ENCODE results near the gene LYPD6B. TPM values are rescaled to one million over a fixed set of nuclear protein-coding genes. Genes with fewer than 3 reads are reported as not detected.

LYPD6B gene
- total RNA-seq, 1 donor from 2014 or later = 12.5 TPM

DNA sequence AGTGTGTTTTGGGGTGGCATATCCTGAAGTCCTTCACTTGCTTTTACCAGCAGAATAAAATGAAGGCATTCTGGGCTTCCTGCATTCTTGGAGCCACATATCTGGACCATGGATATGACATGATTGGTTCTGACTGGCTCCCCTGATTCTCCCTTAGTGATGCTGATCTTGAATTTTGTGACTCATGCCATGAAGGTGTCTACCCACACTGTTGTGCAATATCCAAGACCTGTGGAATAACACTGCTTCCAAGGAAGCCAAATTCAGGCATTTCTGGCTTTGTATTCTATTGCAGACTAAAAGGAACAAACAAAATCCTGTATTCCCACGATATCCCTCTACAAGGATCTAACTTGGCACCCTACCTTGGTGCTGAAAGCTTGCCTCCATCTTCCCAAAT lies 125.8 kb downstream of the LYPD6B start:
- no peak for DNase-seq

DNA sequence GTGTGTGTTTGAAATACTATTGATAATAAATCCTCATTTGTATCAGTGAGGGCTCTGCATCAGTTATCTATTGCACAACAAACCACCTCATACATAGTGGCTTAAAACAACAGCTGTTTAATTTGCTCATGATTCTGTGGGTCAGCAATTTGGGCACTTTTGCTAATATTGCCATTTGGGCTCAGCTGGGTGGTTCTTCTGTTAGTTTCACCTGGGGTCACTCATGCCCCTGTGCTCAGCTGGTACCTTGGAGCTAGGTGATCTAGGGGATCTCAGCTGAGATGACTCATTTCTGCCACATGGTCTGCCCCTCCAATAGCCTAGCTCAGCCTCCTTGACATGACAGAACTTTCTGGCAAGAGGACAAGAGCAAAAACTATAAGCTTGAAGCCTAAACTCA lies 126.3 kb downstream of the LYPD6B start:
- DNase-seq = no peak

DNA sequence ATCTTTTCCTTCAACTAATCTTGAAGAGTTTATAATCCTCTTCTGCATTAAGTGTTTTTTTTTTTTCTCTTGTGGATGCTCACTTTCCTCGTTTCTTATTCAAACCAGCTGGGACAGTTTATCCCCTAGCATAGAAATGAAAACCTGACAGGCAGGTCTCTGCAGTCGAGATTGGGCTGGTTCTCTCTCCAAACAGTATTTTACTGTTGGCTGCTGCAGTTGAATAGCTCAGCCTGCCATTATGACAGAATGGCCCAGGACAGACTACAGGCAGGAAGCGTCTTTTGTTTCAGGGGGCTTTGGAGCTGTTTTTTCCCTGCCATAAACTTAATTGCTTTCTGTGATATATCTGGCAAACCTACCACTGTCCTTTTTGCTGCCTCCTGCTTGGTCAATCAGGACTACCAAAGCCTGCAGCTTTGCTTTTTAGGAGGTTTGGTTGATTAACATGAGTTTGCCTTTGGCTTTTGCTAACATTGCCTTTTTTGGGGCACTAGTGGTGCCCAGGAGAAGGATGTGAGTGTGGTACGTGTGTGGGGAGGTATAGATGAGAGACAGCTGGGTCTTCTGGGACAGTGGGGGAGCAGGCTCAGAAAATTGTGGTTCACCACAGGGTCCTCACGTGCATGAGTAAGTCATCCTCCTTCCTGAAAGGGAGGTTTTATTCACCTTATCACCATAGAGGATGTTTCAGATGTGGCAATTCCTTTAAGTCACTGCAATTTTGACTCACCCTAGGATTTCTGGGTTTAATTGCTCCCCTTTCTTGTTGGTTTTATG lies 128.7 kb downstream of the LYPD6B start:
- DNase-seq = no peak

DNA sequence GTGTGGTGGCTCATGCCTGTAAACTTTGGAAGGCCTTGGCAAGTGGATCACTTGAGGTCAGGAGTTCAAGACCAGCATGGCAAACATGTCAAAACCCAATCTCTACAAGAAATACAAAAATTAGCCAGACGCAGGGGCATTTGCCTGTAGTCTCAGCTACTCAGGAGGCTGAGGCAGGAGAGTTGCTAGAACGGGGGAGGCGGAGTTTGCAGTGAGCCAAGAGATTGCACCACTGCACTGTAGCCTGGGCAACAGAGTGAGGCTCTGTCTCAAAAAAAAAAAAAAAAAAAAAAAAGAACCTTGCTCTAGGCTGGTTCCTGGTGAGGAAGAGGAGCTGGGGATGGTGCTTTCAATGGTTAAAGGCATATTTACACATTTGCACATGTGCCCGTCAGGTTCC lies 129.4 kb downstream of the LYPD6B start:
- no peak for DNase-seq

DNA sequence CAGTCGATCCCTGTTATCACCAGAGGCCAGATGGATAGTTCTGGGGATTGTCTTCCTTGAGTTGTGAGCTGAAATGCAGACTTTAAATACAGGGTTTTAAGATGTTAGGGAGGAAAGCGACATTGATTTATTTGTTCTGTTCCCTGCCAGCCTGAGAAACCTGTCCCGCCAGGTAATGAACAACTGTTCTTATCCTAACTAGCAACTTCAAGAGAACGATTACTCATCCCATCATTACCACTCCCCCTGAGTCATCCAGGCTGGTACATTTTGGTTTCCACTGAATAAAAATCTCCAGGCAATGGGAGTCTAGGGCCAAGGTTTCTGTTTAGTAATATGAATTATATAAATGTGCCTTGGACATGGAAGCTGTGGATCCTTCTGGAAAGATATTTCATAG lies 131.2 kb downstream of the LYPD6B start:
- no peak for DNase-seq

DNA sequence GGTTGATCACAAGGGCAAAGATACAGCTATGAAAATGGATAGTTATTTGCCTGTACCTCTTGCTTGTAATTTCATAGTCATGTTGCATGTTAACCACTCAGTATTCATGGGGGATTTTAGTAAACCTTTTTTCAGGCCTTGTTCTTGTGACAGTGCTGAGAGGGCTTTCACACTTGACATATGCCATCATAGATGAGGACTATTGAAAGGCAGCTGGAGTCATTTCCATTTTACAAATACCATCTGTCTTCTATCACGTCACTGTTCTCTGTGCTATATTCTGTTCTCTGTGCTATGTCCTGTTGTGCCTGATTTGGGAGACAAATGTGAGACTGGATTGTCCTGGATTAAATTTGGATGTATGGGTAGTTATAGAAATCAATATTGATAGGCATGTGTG lies 131.7 kb downstream of the LYPD6B start:
- no peak for DNase-seq

DNA sequence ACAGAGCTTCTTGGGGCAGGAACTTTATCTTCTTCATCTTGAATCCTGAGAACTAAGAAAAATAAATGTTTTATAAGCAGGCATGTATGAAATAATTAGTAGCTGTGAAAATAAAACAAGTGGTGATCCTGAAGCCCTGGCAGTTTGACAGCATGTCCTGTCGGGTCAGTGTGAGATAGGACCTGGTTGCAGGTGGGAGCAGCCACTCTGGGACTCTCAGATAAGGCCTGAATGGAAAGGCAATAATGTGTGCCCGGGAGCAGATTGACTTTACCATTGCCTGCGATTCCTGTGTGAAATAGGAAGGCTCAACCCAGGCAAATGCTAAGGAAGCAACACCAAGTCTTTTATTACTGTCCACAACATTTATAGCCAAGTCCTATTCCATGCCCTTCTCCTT lies 132.4 kb downstream of the LYPD6B start:
- DNase-seq = no peak

DNA sequence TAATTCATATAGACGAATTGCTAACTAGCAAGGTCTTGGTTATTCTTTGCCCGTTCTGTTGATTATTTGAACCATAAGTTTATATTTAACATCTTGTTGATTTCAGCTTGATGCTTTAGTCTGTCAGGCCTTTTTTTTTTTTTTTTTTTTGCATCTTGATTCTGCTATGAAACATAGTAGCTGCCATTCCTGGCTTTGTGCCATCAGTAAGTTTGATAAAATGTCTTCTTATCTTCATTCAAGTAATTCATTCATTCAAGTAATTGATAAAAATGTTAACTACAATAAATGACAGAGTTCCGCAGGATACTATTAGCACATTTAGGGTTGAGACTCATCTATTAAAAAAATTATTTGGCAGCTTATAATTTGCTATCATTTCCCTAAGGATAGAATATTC lies 134.7 kb downstream of the LYPD6B start:
- DNase-seq = no peak

DNA sequence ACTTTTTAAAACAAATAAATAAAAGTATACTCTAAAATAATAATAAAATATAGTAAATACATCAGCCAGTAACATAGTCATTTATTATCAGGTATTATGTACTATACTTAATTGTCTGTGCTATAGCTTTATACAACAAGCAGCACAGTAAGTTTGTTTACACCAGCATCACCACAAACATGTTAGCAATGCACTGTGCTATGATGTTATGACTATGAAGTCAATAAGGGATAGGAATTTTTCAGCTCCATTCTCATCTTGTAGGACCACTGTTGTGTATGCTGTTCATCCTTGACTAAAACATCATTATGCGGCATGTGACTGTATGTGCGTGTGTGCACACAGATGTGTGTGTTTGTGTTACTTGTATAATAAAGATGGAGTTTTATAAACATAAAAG lies 137.5 kb downstream of the LYPD6B start:
- no peak for DNase-seq

DNA sequence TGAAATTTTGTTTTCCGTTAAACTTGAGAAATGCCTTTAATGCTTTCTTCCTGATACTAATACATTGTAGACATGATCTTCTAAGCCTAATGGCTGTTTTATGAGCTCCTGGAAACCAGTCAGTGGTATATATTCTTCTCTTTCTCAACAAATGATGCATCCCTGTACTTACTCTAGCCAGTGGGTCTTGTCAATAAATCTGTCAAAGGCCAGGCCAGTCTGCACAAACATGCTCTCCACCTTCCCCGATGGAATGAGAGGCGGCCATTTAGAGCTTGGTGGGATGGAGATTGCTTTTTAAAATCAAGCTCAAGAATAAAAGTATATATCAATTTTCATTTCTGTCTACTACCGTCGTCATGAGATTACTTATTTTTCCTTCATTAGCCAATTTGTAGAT lies 140.1 kb downstream of the LYPD6B start:
- DNase-seq = no peak

DNA sequence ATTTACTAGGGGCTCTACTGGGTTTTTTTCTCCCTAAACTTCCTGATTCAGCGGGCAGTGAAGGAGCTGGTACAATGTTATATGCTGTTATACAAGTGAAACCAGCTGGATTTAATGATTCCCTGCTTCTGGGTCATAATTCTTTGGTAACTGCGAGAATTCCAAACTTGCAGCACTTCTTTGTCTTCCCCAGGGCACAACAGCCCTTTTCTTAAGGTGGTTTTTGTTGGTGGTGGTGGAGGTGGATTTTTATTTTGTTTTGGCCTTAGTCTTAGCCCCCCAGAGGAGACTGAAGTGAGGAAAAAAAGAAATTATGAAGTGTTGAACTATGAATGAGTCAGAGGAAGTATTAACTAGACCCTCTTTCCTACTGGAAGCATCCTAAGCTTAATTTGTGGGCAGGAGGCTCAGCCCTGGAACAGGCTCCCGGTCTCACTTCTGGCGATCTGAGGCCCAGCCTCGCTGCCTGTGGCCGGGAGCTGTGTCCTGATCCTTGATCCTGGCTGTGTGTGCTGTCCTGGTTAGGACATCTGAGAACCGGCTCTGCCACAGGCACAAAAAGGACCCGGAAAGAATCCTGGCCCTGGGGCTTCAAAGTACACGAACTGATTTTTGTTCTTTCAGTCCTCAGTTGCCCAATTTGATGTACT lies 141.9 kb downstream of the LYPD6B start:
- DNase-seq = no peak

DNA sequence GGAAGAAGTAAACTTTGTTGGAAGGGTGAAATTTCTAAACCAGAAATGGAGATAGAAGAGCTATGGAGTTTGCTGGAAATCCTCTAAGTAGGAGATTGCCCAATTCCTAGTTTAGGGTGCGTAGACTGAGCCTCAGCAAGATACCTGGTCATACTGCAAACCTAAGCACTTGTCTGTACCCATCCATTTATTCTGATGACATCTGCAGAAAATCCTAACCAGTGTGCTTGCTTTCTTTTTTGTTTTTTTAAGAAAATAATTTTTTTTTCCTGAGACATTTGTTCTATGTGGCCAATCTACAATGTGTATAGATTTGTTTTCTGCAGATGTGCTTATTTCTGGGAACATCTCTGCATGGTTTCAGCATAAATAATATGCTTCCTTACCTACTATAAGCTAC lies 144.7 kb downstream of the LYPD6B start:
- DNase-seq = no peak

DNA sequence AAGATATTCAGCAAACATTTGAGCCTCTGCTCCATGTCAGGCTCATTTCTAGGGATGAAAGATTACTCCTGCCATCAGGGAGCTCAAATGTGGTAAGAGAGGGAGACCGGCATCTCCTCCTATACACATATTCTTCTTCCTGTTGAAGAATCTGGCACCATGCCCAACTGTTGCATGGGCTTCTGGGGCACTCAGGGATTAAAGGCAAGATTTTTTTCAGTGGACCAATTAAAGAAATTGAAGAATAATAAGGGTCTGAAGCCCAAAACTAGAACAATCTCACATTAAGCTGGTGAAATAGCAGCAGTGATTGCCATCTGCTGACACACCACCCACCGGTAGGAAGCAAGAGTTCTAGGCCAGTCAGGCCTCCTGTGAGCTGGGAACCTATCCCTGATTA lies 146.5 kb downstream of the LYPD6B start:
- no peak for DNase-seq

DNA sequence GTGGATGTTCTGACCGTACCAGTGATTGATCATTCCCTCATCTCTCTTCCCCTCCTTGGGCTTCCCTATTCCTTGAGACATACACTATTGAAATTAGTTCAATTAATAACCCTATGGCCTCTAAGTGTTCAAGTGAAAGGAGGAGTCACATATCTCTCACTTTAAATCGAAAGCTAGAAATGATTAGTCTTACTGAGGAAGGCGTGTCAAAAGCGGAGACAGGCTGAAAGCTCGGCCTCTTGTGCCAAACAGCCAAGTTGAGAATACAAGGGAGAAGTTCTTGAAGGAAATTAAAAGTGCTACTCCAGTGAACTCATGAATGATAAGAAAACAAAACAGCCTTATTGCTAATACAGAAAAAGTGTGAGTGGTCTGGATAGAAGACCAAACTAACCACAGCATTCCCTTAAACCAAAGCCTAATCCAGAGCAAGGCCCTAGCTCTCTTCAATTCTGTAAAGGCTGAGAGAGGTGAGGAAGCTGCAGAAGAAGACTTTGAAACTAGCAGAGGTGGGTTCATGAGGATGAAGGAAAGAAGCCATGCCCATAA lies 147.5 kb downstream of the LYPD6B start:
- no peak for DNase-seq

DNA sequence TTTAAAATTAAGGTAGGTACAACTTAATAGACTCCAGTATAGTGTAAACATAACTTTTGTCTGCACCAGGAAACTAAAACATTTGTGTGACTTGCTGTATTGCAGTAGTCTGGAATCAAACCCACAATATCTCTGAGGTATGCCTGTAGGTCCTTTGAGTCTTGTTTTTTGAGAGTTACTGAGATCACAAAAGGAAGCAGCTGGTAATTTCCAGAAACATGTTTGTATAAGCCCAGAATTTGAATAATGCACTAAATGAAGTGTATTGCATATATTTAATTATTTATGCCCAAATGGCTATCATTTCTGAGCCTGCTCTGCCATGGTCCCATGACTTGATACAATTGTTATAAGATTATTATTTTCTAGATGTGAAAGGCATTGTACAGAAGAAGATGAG lies 148.6 kb downstream of the LYPD6B start:
- no peak for DNase-seq

DNA sequence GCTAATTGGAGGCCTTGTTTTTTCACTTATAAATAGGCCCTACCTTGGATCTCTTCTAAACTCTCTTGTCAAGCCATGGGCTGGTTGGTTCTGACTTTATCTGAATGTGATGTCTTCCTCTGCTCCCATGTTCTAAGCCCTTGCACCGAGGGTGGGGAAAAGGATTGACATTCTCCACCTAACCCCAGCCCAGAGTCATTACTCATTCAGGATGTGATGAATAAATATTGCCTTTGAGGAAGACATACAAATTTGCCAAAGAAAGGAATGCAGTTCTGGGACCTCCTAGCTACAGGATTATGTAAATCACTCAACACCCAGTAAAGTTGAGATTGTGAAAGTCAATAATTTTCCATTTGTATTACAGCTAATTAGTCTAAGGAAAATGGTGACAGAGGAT lies 149.8 kb downstream of the LYPD6B start:
- no peak for DNase-seq

DNA sequence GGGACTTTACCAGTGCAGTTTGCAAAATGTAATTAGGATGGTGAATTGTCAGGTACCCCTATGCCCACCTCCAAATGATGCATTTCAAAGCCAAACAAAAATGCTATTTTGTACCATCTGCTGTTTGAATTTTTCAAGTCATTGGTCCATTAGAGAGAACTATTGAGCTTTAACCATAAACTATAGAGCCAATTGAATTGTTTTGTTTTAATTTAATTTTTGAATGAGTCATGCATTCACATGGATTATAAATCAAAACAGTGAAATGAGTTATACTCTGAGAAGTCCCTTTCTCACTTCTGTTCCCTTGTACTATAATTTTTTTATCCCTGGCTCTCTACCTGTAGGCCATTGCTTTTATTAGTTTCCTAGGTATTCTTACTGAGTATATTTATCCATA lies 151.3 kb downstream of the LYPD6B start:
- DNase-seq = no peak

DNA sequence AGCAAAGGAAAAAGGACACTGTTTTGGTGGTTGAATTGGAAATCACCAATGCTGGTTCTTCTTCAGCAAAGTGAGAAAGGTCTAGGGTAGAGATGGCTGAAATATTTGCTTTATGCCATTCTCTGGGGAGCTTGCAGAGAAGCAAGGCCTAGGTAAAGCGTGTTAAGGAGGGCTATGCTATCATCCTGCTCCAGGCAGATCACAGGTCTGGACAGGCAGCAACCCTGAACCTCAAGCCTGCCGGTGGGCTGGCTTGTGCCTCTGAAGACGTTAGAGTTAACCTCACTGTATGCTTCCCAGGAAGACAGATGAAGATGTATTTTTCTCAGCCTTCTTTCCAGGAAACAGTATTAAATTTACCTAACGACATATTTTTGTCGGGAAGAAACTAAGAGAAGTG lies 153.4 kb downstream of the LYPD6B start:
- DNase-seq = no peak

DNA sequence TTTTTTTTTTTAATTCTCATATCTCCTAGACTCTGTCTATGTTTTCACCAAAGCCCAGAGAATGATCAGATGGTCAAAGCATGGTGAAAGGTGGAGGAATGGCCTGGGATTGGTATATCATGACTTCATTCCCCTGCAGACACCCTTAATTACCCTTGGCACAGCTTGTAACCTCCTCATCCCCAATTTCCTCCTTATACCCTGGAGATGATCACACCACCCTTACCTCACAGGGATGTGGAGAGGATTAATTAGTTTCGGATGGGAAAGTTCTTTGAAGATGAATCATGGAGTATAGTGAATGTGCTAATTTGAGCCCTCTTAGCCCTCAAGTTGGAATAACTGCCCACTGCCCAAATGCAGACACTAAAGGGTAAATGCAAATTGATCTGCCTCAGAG lies 153.9 kb downstream of the LYPD6B start:
- no peak for DNase-seq

DNA sequence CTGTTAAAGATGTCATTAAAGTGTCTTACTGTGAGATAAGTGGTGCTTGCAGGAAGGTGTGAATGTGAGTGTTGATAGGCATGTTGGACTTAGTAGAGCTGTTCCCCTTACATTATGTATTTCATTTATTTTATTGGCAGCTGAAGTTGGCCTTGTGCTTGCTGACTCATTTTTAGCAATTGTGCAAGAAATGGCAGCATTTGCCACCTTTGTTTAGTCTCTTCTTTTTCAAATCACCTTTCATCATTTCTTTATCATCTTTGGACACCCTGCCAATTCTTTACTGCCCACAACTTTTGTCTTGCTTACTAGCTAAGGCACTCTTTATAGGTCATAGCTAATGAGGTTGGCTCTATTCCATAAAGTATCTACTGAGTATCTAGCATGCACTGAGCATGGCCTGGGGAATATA lies 161.6 kb downstream of the LYPD6B start:
- DNase-seq = no peak

DNA sequence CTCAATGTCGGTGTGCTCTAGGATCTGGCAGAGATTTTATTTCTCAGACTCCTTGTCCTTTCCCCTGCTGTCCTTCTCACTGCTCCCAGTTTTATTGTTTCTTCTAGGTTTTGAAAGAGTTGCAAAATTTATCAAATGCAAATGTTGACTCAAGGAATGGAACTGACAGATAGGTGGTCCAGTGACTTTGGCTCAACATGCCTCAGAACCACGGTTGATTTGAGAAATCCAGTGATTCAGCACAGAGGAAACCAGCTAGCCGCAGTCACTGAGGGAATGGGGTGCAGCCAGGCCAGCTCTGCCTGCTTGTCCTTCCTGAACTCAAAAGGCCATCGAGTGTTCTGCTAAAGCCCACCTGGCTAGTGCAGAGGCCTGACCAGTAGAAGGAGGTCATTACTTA lies 166.2 kb downstream of the LYPD6B start:
- DNase-seq = no peak

DNA sequence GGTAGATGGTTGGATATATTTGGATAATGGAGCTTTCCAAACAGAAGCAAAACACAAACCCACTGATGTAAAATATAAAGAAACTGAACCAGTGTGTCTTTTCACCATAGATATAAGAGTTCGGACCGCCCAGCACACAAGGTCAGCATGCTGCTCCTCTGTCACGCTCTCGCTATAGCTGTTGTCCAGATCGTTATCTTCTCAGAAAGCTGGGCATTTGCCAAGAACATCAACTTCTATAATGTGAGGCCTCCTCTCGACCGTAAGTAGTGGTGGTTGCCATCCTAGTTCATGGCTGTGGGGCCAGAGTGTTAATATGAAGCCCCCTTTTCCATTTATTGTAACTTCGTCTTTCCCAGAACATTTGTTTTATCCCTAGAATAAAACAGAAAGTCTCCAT lies 166.6 kb downstream of the LYPD6B start:
- DNase-seq = no peak

DNA sequence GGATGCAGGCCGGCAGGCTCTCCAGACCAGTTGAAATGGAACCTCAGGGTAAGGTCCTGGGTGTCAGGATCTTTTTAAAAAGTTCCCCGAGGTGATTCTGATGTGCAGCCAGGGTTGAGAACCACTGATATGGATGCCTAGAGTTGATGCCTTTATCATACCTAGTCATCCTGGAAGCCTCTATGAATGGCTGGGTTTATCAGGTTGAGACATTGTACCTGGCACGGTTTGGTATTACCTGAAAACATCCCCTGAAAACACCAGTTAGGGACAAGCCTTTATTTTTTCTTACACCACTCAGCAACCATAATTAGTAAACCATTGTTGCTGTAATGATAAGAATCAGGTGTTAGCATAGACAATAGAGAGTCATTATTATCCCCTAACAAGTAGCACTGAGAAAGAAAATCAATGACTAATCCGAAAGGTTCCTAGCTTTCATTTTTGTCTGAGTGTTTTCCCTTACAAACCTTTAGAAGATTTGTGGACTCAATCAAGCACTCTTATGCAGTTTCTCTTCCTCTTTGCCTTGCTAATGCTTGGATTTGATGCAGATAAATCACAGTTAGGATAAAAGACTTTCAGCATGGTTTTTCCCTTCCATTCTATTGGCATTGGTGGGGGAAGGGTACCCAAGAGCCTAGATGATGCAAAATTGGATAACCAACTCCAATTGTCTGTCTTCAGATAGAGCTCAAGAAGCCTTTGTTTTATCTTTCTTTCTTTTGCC lies 175.4 kb downstream of the LYPD6B start:
- DNase-seq = no peak
